Loucy (cell line): ENCODE data around the gene WDPCP.

Source experiments
- H2AFZ ChIP-seq: fragments of 200-600 bp; sonication (generic); 2 replicates; pipeline ENCODE4 v1.6.0; 2016; ENCODE audit warnings: antibody characterized with exemption, mild to moderate bottlenecking, low read length, moderate library complexity
- H3F3A ChIP-seq: fragments of 200-600 bp; 2 replicates; pipeline ENCODE4 v1.6.0; 2016; ENCODE audit warnings: antibody characterized with exemption, low read depth, mild to moderate bottlenecking
- H3K27me3 ChIP-seq: fragments of 200-600 bp; sonication (generic); 2 replicates; pipeline ENCODE4 v1.6.1; 2014; ENCODE audit warnings: low read length, mild to moderate bottlenecking; ENCODE audit not compliant: insufficient read depth, poor library complexity, severe bottlenecking
- H3K36me3 ChIP-seq: fragments of 200-600 bp; sonication (generic); 2 replicates; pipeline ENCODE4 v1.6.1; 2016; ENCODE audit warnings: low read length; ENCODE audit not compliant: insufficient read depth
- H3K4me1 ChIP-seq: fragments of 200-600 bp; sonication (generic); 2 replicates; pipeline ENCODE4 v1.5.1; 2014; ENCODE audit warnings: low read length, mild to moderate bottlenecking; ENCODE audit not compliant: insufficient read depth, poor library complexity, severe bottlenecking
- H3K4me2 ChIP-seq: fragments of 200-600 bp; sonication (generic); 2 replicates; pipeline ENCODE4 v1.6.0; 2014; ENCODE audit warnings: antibody characterized with exemption, low read length, low read depth, mild to moderate bottlenecking; ENCODE audit not compliant: poor library complexity, severe bottlenecking
- H3K4me3 ChIP-seq: fragments of 200-600 bp; sonication (generic); 2 replicates; pipeline ENCODE4 v1.5.1; 2014; ENCODE audit warnings: low read length, mild to moderate bottlenecking, mixed read lengths; ENCODE audit not compliant: poor library complexity, severe bottlenecking
- H3K79me2 ChIP-seq: fragments of 200-600 bp; sonication (generic); 2 replicates; pipeline ENCODE4 v1.6.1; 2014; ENCODE audit warnings: low read length; ENCODE audit not compliant: insufficient read depth
- H3K9ac ChIP-seq: fragments of 200-600 bp; sonication (generic); 2 replicates; pipeline ENCODE4 v1.6.0; 2014; ENCODE audit warnings: mild to moderate bottlenecking, low read depth, low read length, moderate library complexity; ENCODE audit not compliant: poor library complexity, severe bottlenecking
- H3K9me2 ChIP-seq: fragments of 200-600 bp; sonication (generic); replicated peaks from 2 replicates; pipeline ENCODE4 v1.6.1; 2016; ENCODE audit warnings: low read depth, low read length, mixed read lengths
- H3K9me3 ChIP-seq: fragments of 200-600 bp; sonication (generic); 2 replicates; pipeline ENCODE4 v1.6.1; 2014; ENCODE audit warnings: mild to moderate bottlenecking, antibody characterized with exemption, low read length, low read depth; ENCODE audit not compliant: insufficient read depth
- H4K20me1 ChIP-seq: fragments of 200-600 bp; sonication (generic); 2 replicates; pipeline ENCODE4 v1.6.0; 2014; ENCODE audit warnings: antibody characterized with exemption, low read length, mild to moderate bottlenecking; ENCODE audit not compliant: insufficient read depth, poor library complexity, severe bottlenecking
- EZH2phosphoT487 ChIP-seq: fragments of 200-600 bp; IDR thresholded peaks from 2 replicates; pipeline ENCODE4 v1.6.1; 2018; ENCODE audit warnings: antibody characterized with exemption, mild to moderate bottlenecking, moderate library complexity, borderline replicate concordance
- TF ChIP-seq, protein P1 (sequence below): fragments of 200-600 bp; sonication (generic); conservative IDR thresholded peaks from 2 replicates; pipeline ENCODE4 v1.5.1; 2014; ENCODE audit warnings: mild to moderate bottlenecking, antibody characterized with exemption, low read length

The WDPCP gene

DNA sequence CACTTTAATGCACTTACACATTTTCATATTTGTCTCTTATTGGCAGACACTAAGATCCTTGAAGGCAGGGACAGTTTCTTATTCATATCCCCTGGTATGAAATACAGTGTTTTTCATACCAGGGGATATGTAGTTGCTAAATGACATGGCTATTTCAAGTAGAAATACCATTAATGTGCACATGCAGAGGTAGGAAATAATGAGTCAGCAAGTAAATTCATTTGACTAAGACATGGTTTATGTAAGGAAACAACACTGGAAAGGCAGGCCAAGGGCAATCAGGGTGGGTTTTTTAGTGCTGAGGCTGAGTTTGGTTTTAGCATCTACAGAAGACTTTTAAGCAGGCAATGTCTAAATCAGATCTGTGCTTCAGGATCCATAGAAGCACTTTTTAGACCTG, 155.9 kb downstream of the WDPCP start:
- Histone ChIP-seq H3K79me2 (no peaks in the 10 kb centered on the region), H3K9ac (no peak overlapping the region)
- TF ChIP-seq EZH2phosphoT487, result no peak
- TF ChIP-seq, protein P1, sequence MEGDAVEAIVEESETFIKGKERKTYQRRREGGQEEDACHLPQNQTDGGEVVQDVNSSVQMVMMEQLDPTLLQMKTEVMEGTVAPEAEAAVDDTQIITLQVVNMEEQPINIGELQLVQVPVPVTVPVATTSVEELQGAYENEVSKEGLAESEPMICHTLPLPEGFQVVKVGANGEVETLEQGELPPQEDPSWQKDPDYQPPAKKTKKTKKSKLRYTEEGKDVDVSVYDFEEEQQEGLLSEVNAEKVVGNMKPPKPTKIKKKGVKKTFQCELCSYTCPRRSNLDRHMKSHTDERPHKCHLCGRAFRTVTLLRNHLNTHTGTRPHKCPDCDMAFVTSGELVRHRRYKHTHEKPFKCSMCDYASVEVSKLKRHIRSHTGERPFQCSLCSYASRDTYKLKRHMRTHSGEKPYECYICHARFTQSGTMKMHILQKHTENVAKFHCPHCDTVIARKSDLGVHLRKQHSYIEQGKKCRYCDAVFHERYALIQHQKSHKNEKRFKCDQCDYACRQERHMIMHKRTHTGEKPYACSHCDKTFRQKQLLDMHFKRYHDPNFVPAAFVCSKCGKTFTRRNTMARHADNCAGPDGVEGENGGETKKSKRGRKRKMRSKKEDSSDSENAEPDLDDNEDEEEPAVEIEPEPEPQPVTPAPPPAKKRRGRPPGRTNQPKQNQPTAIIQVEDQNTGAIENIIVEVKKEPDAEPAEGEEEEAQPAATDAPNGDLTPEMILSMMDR, result no peak

DNA sequence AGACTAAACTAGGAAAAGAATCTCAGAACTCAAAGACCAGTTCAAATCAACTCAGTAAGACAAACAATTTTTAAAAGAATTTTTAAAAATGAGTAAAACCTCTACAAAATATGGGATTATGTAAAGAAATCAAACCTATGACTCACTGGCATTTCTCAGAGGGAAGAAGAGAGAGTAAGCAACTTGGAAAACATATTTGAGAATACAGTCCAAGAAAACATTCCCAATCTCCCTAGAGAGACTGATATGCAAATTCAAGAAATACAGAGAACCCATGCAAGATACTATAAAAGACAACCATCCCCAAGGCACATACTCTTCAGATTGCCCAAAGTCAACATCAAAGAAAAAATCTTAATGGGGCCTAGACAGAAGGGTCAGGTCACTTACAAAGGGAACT, 162.7 kb downstream of the WDPCP start:
- no peaks in the 10 kb centered on the region for H4K20me1 ChIP-seq
- no peak overlapping the region for H3K4me3 ChIP-seq
- no peak overlapping the region for H3K9ac ChIP-seq
- H3K9me3 ChIP-seq, result no peaks in the 10 kb centered on the region
- no peaks in the 10 kb centered on the region for H3K27me3 ChIP-seq
- no peak overlapping the region for H3K4me2 ChIP-seq
- H3K36me3 ChIP-seq, result no peaks in the 10 kb centered on the region
- no peaks in the 10 kb centered on the region for H3K9me2 ChIP-seq
- peaks cover 28% of the 10 kb centered on the region for H3K4me1 ChIP-seq
- H3K79me2 ChIP-seq, result no peaks in the 10 kb centered on the region
- no peak for TF ChIP-seq EZH2phosphoT487
- TF ChIP-seq, protein P1, result no peak
- H3F3A ChIP-seq, result peaks cover 6% of the 10 kb centered on the region; the same call in 1 of the 2 replicates
- no peak overlapping the region for H2AFZ ChIP-seq

More for the DNA sequence above, 155.9 kb downstream of the WDPCP start:
- Histone ChIP-seq H3K9me3 (no peaks in the 10 kb centered on the region), H3K4me1 (no peaks in the 10 kb centered on the region), H3K36me3 (no peaks in the 10 kb centered on the region; the same call in 1 of the 2 replicates), H3F3A (no peaks in the 10 kb centered on the region), H3K4me2 (no peak overlapping the region), H2AFZ (no peak overlapping the region), H3K9me2 (no peaks in the 10 kb centered on the region), H4K20me1 (no peaks in the 10 kb centered on the region), H3K4me3 (no peak overlapping the region), H3K27me3 (no peaks in the 10 kb centered on the region)

DNA sequence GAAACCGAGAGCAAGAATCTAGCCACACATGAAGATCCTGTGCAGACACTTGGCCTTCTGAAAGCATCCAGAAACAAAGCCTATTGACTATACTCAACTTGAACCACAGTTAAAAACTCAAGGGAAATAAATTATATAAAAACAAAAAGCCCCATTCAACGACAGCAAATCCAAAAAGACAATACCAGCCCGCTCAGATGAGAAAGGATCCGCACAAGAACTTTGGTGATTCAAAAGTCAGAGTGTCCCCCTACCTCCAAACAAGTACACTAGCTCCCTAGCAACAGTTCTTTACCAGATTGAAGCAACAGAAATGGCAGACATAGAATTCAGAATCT, 163.2 kb downstream of the WDPCP start:
- Histone ChIP-seq H3K27me3 (no peaks in the 10 kb centered on the region), H3K4me1 (peaks cover 28% of the 10 kb centered on the region), H3K4me3 (no peak overlapping the region), H3K36me3 (no peaks in the 10 kb centered on the region), H3K9me3 (no peaks in the 10 kb centered on the region), H3F3A (peaks cover 6% of the 10 kb centered on the region; the same call in 1 of the 2 replicates), H2AFZ (no peak overlapping the region), H4K20me1 (no peaks in the 10 kb centered on the region), H3K4me2 (no peak overlapping the region), H3K9me2 (no peaks in the 10 kb centered on the region), H3K79me2 (no peaks in the 10 kb centered on the region), H3K9ac (no peak overlapping the region)
- TF ChIP-seq, protein P1, result no peak
- no peak for TF ChIP-seq EZH2phosphoT487
